ENCODE results near the gene MFAP2.

- TF ChIP-seq POLR2A (IDR thresholded peaks at IDR 0.05; ENCODE audit: low read length) (no peak), GATA1 (IDR thresholded peaks at IDR 0.05; ENCODE audit: low read depth, low read length) (no peak)
Measured at GRCh38 chr1:16958475-16958874, 21.9 kb downstream of the MFAP2 start.

All from erythroblast (primary cell).